Upper lobe of left lung (tissue), 4 donors: ENCODE measurements around the gene ARX.

Experiments used
- CTCF ChIP-seq, 6 experiments: fragments of 450-650 bp in 4 of 6; fragments of 200-600 bp in 2 of 6; sonication (generic) in 2 of 6; IDR thresholded peaks; one replicate each; pipeline ENCODE4 v1.5.1; 2016 to 2019; ENCODE audit warnings: antibody characterized with exemption in 6 of 6
- POLR2A ChIP-seq, 4 donors: fragments of 450-650 bp; IDR thresholded peaks; one replicate each; pipeline ENCODE4 v1.5.1; 2016 to 2017; ENCODE audit warnings: antibody characterized with exemption in 4 of 4, mild to moderate bottlenecking in 2 of 4

GRCh38 chrX:25006586-25007058 lies 9.1 kb downstream of the ARX start:
- TF ChIP-seq CTCF (IDR thresholded peaks at IDR 0.05) (no peak), POLR2A (IDR thresholded peaks at IDR 0.05) (no peak)
